Myocyte (in vitro differentiated cells): ENCODE data around the gene RAB3GAP1. TPM values are rescaled to one million over a fixed set of nuclear protein-coding genes. Genes with fewer than 3 reads are reported as not detected.
"Not testable (repeated sequence)": the region's sequence is repeated elsewhere in the genome, so short reads cannot be mapped to it uniquely, and the experiment has no call there.

ENCODE experiments used
- DNase-seq: peaks from one replicate; pipeline ENCODE4 v3.0.0-alpha.2; 2012; ENCODE audit warnings: low read depth
- total RNA-seq: library from RNA; depleted of rRNA; stranded (reverse); fragments of >200 nt; gene quantifications from 2 replicates; pipeline ENCODE4 v1.2.3, GENCODE V29; 2014

RAB3GAP1 gene
- total RNA-seq, 1 donor from 2014 or later: 51.8 TPM

- DNase-seq: no peak
Measured at GRCh38 chr2:135099802-135100483, 47.9 kb downstream of the RAB3GAP1 start.

GRCh38 chr2:135103843-135104242 is 51.8 kb downstream of the RAB3GAP1 start:
- DNase-seq: no peak

- DNase-seq: not testable (repeated sequence)
Measured at GRCh38 chr2:135105513-135106316, 53.6 kb downstream of the RAB3GAP1 start.

GRCh38 chr2:135113322-135113721 is 61.2 kb downstream of the RAB3GAP1 start:
- no peak for DNase-seq

GRCh38 chr2:135119582-135119981 is 67.5 kb downstream of the RAB3GAP1 start:
- no peak for DNase-seq

- peak; percentile 23 for DNase-seq
Measured at GRCh38 chr2:135121016-135121657, 69.0 kb downstream of the RAB3GAP1 start.

GRCh38 chr2:135121658-135122039 is 69.6 kb downstream of the RAB3GAP1 start:
- not testable (repeated sequence) for DNase-seq

GRCh38 chr2:135124924-135125886 is 73.1 kb downstream of the RAB3GAP1 start:
- no peak for DNase-seq

- no peak for DNase-seq
Measured at GRCh38 chr2:135125940-135126339, 73.8 kb downstream of the RAB3GAP1 start.

GRCh38 chr2:135130751-135131150 is 78.7 kb downstream of the RAB3GAP1 start:
- DNase-seq: no peak

GRCh38 chr2:135132314-135132713 is 80.2 kb downstream of the RAB3GAP1 start:
- DNase-seq: peak; percentile 3

- no peak for DNase-seq
Measured at GRCh38 chr2:135140606-135141005, 88.5 kb downstream of the RAB3GAP1 start.

- no peak for DNase-seq
Measured at GRCh38 chr2:135142323-135142722, 90.2 kb downstream of the RAB3GAP1 start.

GRCh38 chr2:135144343-135144742 is 92.3 kb downstream of the RAB3GAP1 start:
- no peak for DNase-seq

- DNase-seq: no peak
Measured at GRCh38 chr2:135149251-135149650, 97.2 kb downstream of the RAB3GAP1 start.

GRCh38 chr2:135150725-135151124 is 98.6 kb downstream of the RAB3GAP1 start:
- no peak for DNase-seq

- no peak for DNase-seq
Measured at GRCh38 chr2:135151615-135152014, 99.5 kb downstream of the RAB3GAP1 start.

GRCh38 chr2:135152361-135152760 is 100.3 kb downstream of the RAB3GAP1 start:
- no peak for DNase-seq

GRCh38 chr2:135154962-135155361 is 102.9 kb downstream of the RAB3GAP1 start:
- no peak for DNase-seq

GRCh38 chr2:135157856-135158255 is 105.8 kb downstream of the RAB3GAP1 start:
- DNase-seq: no peak

GRCh38 chr2:135159191-135159590 is 107.1 kb downstream of the RAB3GAP1 start:
- no peak for DNase-seq
